Measurements from ENCODE around the gene ATG2A.

Gene ATG2A

DNA sequence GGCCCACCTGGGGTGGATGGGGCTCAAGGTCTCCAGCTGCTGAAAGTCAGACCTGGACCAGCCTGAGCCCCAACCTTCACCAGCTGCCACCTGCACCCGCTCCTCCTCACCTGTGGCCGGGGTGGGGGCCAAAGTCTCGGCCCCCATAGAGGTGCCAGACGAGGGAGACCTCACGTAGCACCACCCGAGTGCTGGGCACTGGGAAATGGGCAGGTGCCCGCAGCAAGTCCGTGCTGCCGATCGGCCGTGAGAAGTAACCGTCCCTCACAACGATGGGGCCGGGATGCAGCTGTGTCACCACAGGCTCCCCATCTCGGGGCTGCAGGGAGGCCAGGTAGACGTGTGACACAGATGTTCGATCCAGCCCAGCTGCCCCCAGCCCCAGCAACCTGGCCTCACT is 16.2 kb downstream of the ATG2A start:
- no peak for DNase-seq

DNA sequence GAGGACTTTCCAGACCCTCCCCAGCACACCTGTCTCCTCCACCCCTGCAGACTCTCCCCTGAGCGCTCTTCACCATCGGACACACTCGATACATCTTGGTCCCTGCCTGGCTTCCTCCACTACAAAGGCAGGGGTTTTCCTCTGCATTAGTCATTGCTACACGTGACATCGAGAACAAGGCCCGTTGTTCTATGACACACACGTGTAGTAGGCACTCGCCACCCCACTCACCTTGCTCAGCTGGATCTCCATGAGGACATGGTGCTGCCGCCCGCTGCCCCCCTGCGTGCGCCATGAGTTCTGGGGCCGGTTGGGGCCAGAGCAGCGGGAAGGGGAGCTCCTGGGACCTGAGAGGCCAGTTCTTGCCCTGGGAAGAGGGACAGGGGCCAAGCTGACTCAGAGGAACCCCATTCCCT is 16.7 kb downstream of the ATG2A start:
- no peak for DNase-seq

DNA sequence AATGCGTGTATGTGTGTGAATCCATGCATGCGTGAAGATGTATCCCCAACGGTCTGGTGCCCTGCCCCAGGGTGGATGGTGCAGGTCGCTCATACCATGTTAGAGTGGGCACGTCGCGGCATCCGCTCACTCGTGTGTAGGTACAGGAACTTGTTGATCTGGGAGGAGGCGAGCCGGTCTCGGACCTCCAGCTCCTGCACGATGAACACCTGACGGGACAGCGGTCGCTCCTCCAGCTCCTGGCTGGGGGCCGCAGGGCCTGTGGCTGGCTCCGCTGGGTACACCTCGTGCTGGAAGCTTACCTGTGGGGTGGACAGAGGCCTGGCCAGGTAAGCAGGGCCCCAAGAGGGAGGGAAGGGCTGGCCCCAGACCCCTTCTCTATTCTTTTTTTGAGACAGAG is 18.5 kb downstream of the ATG2A start:
- DNase-seq = no peak

DNA sequence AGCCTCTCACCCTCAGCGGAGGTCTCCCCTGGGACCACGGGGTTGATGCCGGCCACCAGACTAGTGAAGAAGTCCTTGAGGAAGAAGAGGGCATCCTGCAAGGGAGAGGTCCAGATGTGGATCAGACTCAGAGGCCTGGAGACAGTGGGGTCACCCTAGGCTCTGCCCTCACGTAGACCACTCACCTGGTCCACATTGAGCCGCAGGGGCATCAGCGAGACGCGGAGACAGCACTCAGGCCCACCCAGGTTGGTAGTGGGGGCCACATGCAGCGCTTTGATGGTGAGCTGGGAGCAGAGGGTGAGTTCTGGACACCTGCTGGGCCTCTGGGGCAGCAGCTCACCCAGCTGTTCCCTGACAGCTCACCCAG is 18.9 kb downstream of the ATG2A start:
- no peak for DNase-seq

DNA sequence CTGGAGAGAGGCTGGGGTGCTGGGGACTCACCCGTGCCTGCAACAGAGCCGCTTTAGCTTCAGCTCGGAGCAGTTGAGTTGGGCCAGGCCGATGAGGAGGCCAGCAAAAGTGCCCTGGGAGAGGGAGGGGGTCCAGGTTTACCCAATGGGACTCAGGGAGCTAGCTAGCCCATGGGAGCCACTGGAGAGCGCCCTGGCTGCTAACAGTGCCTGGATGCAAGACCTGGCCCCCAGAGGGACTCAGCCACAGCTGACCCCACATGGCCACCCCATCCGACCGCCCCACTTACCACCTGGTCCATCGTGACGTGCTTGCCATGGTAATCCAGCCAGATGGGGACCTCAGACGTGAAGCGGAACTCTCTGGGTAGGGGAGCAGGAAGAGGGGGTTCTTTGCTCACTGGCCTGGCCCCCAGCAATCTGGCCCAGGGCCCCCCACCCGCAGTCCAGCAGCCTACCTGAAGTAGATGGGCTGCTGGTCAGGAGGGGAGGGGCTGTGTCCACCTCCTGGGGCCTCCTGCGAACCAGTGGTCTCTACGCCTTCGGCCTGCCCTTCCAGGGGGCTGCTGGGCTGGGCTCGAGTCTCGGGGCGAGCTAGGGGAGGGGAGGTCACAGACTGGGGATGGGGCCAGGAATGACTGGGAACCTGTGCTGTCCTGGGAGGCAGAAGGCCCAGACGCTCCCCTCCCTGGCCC is 19.5 kb downstream of the ATG2A start:
- DNase-seq = no peak

DNA sequence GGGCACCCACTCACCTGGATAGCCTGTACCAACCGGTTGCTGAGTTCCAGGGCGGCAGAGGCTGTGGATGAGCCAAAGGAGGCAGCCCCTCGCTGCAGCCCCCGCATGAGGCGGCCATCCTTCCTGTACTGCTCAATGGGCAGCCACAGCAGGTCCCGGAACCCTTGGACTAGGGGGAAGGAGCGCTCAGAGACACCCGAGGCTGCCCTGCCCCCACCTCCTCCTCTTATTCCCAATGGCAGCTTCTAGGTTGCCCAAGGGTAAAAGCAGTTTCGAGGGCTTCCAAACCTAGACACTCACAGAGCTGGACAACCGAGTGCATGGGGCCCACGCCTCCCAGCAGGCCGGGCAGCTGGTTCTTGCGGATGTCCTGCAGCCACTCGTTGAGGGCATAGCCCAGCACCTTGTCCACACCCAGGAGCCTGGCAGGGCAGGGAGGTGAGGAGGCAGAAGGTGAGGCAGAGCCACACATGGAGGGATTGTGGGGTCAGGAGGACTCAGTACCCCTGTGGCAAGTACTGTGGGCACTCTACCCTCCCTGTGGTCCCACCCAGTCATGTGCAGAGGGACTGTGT is 20.5 kb downstream of the ATG2A start:
- DNase-seq = no peak

DNA sequence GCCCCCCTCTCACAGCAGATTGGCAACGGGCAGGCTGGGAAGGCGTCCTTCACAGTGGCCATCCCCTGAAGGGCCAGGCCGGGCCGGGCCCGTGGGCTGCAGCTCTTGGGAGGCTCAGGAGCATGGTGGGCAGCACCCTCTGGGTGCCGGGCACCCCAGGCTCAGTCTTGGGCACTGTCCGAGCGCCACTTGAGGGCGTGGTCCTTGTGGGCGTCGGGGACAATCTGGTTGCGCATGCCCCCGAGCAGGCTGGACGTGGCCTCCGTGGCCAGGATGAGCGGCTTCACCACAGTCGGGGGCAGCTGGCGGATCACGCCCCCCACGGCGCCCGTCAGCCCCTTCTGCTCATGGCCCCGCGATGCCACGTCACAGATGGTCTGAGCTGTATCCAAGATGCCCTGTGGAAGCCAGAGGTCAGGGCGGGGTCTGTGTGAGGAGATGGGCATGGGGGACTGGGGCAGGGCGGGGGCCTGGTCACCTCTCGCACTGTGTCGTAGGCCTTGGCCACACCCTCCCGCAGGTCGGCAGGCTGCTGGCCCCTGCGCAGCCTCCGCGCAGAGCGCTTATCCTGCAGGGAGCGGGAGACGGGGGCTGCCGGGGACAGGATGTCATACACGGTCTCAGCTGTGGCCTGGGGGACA is 22.1 kb downstream of the ATG2A start:
- no peak for DNase-seq

DNA sequence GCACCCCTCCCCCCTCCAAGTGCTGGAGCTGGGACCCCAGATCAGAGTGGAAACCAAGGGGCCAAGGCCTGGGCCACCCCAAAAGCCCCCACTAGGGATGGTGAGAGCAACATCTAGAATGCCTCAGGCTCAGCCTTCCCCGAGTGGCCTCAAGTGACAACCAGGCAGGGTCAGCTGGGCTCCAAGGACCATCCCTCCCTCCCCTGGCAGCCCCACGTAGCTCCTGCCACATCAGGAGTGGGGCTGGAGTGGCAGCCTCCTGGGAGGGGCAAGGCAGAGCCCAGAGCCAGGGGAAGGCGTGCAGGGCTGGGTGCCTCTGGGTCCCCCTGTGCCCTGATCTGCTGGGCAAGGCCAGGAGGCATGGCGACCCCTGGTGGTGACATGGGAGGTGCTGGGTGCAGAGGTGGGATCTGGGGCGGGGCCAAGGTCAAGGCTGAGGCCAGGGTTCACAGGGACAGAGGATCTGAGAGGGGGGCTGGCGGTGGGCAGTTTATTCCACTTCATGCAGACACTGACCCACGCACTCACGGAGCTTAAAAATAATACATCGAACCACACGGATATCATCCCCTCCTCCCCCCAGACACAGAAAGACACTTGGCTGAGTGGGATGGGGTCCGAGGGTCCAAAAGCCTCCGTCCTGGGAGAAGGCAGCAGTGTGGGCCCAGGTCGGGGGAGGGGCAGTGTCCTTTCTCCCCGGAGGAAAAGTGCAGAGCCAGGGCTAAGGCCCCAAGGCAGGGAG is 22.8 kb downstream of the ATG2A start:
- no peak for DNase-seq

DNA sequence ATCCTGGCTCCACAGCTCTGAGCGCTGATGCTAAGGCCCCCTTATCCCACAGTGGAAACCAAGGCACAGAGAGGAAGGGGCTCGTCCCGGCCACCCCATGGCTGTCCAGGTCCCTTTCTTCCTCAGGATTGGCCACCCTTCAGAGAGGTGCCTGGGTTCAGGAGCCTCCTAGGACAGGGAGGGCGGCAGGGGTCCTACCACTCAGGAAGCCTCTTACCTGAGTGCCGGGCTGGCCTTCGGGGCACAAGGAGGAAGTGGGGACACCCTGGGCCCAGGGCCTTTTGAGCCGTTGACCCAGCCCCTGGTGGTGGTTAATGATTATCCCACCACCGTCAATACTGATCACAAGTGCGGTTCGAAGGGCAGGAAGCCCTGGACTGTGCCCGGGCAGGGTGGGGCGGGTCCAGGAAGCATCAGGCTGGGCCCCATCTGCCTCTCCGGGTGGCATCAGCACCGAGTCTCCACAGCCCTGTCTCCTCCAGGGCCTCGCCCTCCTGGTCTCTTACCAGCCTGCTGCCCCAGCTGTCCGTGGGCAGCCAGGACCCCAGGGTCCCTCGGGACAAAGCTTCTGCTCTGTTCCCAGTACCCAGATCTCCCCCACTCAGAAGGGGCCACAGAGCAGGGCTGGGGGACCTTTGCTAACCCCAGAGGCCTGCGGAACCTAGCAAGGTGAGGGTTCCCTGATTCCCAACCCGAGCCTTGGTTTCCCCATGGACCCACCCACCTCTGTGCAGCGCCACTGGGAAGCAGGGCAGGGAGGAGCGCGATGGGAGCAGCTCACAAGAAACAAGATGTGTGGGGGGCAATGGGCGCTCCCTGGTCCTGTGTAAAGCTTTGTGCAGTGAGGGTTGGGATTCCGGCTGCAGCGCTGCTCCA is 23.6 kb downstream of the ATG2A start:
- DNase-seq = no peak

DNA sequence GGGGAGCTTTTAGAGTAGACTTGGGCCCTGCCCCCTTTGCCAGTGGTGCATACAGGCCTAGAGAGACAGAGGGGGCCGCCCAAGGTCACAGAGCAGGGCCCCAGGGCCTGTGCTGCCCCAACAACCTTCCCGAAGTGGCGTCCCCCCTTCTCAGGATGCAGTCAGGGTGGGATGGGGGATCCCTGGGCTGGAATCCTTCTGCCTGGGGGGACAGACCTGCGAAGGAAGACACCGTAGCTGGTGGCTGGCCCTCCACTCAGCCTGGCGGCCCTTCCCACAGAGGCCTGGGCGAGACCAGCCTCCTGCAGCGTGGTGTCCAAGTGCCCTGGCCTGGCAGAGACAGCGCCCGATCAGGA is 24.2 kb downstream of the ATG2A start:
- no peak for DNase-seq

DNA sequence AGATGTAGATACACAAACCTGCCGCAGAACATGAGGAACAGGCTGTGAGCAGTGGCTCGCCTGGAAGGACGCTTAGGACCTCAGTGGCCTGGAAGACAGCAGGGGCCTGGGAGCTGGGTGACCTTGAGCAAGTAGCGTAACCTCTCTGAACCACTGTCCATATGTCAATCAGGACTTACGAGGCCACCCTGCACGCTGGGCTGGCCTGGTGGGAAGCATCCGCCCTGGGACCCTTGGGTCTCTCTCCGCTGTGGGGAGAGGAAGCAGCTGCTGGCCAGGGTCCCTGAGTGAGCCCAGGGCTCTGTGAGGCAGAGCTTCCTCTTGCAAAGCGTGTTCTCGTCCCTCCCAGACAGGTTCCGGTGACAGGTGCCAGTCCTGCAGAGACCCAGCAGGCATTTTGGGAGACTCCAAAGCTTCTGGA is 24.6 kb downstream of the ATG2A start:
- no peak for DNase-seq

DNA sequence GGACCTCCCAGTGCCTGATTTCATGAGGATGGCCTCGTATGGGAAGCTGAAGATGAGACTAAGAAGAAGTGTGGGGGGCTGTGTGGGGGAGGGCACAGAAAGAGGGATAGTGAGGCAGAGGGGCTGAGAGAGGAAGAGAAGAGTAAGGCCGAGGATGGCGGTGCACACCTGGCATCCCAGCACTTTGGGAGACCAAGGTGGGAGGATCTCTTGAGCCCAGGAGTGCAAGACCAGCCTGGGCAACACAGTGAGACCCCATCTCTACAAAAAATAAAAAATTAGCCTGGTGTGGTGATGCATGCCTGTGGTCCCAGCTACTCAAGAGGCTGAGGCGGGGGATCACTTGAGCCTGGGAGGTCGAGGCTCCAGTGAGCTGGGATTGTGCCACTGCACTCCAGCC is 25.1 kb downstream of the ATG2A start:
- no peak for DNase-seq

DNA sequence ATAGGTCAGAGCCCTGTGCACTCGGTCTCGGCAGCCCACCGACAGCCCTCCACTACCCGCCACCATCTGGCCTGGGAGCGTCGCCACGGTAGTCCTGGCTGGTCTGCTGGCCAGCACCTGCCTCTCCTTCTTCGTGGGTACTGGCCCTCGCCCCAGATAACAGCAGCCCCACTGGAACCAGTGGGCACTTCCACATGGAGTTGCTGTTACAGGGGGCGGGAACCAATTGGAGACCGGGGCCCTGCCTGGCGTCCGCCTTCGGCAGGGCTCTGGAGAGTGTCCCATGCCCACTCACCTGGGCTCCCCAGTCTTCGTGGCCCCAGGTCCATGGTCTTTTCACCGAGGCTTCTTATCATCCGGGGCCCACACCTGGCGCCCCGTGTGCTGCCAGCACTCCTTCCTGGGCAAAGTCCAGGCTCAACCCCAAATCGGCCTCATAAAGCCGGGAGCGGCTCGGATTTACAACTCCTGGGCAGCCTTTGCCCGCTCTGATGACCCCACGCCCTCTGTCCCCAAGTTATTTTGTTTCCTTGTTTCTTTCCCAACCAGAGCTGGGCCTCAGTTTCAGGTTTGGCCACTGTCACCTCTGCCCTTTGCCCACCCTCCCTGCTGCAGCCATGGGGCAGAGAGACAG is 25.7 kb downstream of the ATG2A start:
- DNase-seq = no peak

DNA sequence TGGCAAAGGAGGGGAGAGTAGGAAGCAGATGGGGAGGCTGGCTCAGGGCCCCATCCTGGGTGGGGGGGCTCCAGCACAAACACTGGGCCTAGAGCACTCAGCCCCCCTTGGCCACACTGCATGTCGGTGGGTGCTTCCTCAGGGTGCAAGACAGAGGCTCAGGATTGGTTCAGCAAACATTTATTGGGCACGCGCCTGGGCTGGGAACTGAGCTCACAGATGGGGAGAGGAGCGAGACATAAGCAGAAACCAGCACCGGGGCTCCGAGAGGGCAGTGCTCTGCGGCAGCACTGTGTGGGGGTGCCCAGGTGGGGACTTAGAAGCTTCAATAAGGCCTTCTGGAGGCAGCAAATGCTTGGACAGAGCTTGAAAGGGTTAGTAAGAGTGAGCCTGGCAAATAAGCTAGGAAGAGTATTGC is 26.5 kb downstream of the ATG2A start:
- no peak for DNase-seq

DNA sequence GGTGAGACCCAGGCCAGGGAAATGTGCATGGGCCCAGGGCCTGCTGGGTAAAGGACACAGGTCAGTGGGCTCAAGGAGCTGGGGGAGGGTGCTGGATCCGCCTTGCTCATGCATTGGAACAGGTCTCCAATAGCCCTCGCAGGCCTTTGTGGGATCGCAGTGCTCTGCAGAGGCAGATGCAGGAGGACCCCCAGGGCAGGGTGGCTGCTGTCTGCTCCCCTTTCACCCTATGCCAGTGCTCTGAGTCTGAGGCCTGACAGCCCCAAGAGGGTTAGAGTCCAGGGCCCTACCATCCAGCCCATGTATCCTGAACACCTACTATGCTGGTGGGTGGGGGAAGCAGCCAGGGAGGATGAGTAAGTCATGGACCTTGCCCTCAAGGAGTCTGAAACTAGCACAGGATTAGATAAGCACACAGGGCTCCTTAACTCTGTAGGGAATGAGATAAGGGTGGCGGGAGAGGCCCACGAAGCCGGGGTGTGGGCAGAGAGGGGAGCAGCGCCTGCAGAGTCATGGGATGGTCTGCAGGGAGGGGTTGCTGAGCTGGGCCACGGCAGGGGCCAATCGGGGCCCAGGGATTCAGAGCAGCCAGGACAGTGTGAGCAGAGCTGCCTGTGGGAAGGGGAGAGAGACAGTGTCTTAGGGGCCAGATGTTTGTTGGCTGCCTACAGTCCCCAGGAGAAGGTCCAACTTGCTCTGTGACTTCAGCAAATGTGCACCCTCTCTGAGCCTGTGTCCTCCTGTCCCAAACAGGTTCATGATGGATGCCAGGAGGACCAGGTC is 28.1 kb downstream of the ATG2A start:
- no peak for DNase-seq

DNA sequence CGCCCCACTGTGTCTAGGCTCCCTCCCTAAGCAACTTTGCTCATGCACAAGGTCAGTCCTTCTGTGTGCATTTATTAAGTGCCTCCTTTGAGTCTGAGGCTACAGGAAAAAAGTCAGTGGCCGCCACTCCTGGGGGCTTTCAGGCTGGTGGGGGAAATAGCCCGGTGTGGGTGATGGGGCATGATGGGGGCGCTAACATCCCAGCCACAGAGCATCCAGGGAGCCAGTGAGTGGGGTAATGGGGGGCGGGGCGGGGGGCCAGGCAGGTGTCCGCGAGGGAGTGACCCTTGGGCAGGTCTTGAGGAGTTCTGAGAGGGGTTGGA is 28.6 kb downstream of the ATG2A start:
- no peak for DNase-seq

DNA sequence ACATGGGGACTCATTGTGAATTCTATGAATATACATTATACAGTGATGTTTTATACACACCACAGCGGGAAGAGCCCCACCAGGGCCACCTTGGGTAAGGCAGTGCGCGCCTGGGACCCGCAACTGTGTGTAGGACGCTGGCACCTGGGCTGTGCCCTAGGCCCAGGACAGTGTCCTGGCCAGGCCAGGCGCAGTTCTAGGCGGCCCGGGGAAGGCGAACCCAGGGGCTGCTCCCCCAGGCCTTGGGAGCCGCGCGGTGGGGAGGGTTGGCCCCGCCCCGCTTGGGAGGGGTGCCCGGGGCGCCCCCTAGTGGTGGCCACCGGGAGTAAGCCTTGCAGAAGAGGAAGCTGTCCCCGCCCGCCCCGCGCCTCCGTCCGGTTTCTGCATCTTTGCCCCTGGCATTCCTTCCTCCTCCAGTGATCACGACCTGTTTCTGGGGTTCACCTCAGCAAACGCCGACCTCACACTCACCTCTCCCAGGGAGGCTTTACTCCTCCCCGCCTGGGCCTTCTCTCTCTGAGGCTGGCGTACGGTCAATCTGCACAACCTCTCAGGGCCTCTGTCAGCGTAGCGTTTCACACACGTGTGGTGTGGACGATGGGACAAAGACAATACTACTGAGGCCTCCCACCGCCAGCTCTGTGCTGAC is 29.1 kb downstream of the ATG2A start:
- DNase-seq = no peak

DNA sequence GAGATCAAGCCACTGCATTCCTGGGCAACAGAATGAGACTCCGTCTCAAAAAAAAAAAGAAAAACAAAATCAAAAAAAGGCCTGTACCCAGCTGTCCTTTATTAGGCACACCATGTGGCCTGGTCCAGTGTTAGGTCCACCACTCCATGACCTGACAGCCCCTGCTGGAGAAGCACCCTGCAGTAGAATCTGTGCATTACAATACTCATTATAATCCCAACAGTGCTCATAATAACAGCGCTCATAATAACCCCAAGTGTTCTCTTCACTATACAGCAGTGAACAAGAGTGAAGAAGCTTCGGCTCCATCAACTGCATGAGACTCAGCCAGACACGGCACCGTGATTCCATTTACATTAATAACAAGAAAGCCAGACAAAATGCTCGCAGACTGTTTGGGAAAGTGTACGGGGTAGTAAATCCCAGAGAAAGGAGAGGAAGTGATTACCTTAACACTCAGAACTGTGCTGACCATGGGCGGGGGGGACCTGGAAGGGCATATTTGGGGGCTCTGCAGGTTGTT is 29.7 kb downstream of the ATG2A start:
- DNase-seq = no peak

DNA sequence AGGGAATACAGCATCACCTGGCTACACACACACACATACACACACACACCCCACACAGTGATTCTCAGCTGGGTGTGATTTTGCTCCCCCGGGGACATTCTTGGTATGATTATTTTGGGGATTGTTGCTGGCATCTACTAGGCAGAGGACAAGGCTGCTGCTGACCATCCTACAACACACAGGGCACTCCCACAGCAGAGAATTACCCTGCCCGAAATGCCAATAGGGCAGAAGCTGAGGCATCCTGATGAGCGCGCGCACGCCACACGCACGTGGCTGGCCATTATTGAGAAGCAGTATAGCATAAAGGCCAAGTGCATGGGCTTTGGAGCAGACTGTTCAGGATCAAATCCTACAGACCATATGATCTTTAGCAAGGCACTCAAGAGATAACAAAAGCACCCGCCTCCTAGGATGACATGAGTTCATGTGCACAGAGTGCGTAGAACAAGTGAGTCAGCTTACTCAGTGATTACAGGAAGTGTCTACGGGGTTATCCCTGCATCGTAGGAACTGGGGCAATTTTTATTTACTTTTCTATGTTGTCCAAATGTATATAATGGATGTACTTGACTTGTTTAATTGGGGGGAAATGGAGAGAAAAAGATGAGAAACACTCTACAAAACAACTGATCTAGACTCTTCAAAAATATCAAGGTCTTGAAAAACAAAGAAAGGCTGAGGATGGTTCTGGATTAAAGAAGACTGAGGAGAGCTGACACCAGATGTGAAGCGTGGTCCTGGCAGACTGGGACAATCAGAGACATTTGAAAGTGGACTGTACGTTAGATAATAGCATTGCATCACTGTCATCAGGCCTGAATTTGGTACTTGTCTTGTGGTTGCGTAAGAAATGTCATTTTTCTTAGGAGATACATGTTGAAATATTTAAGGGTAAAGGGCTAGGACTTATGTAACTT is 31.4 kb downstream of the ATG2A start:
- DNase-seq = no peak

DNA sequence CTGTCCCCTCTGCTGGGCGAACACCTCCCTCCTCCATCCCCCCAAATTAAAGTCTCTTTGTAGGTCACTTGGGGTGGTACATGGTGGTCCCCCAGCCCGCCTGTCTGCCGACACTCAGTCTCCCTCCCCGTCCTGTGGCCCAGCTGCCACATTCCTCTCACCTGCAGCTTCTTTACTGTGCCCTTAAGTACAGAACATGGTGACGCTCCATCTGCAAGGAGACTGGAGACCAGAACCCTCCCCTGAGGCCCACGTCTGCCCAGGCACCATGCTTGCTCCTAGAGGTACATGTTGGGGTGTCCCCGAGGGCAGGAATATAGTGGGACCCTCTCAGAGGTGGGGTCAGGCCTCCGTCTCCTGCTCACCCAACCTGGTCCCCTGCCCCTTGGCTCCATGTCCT is 33.0 kb downstream of the ATG2A start:
- no peak for DNase-seq
